ENCODE results near the gene LHX1. TPM values are rescaled to one million over a fixed set of nuclear protein-coding genes. Genes with fewer than 3 reads are reported as not detected.

LHX1 gene
- total and polyA plus RNA-seq, 2 of the 8 experiments (the other 6 are each of a cell fraction or from before 2014, with no cell fraction given), result 0.26 to 0.93 TPM

DNA sequence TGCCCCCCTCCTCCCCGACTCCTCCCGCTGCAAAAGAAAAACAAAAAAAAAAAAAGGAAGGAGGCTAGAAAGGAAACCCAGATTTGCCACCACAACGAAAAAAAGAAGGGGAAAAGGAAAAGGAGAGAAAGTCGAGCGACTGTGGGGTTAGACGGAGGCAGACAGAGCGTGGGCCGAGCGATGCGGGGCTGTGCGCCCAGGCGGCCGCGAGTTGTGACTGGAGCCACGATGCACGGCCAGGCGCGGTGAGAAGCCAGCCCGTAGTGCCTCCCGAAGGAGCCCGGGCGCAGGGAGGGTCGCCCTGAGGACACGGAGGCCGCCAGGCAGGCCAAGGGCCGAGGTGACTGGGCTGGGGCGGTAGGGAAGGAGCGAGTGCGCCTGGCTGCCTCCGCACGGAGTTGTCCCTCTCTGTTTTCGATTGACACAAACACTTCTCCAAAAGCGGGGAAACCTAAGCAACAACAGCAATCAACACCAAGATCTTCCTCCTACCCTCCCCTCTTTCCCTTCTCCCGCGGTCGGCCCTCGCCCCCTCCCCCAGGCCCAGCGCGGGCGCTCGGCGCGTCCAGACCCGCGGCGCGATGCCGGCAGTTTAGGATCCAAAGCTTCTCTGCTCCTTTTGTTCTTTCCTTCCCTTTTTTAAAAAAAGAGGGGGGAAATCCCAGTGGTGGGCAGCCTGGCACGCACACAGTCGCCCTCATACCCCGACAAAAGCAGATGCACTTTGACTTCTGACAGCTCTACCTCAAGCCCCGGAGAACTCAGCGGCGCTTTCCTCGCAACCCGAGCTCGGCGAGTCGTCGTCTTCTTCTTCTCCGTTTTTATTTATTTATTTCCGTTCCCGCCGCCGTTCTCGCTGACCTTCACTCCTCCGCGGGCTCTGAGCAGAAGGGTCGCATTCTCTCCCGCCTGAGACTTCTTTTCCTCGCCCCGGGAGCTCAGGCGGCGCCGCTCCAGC lies at the start of gene LHX1 (continued):
- TF ChIP-seq, protein P1, sequence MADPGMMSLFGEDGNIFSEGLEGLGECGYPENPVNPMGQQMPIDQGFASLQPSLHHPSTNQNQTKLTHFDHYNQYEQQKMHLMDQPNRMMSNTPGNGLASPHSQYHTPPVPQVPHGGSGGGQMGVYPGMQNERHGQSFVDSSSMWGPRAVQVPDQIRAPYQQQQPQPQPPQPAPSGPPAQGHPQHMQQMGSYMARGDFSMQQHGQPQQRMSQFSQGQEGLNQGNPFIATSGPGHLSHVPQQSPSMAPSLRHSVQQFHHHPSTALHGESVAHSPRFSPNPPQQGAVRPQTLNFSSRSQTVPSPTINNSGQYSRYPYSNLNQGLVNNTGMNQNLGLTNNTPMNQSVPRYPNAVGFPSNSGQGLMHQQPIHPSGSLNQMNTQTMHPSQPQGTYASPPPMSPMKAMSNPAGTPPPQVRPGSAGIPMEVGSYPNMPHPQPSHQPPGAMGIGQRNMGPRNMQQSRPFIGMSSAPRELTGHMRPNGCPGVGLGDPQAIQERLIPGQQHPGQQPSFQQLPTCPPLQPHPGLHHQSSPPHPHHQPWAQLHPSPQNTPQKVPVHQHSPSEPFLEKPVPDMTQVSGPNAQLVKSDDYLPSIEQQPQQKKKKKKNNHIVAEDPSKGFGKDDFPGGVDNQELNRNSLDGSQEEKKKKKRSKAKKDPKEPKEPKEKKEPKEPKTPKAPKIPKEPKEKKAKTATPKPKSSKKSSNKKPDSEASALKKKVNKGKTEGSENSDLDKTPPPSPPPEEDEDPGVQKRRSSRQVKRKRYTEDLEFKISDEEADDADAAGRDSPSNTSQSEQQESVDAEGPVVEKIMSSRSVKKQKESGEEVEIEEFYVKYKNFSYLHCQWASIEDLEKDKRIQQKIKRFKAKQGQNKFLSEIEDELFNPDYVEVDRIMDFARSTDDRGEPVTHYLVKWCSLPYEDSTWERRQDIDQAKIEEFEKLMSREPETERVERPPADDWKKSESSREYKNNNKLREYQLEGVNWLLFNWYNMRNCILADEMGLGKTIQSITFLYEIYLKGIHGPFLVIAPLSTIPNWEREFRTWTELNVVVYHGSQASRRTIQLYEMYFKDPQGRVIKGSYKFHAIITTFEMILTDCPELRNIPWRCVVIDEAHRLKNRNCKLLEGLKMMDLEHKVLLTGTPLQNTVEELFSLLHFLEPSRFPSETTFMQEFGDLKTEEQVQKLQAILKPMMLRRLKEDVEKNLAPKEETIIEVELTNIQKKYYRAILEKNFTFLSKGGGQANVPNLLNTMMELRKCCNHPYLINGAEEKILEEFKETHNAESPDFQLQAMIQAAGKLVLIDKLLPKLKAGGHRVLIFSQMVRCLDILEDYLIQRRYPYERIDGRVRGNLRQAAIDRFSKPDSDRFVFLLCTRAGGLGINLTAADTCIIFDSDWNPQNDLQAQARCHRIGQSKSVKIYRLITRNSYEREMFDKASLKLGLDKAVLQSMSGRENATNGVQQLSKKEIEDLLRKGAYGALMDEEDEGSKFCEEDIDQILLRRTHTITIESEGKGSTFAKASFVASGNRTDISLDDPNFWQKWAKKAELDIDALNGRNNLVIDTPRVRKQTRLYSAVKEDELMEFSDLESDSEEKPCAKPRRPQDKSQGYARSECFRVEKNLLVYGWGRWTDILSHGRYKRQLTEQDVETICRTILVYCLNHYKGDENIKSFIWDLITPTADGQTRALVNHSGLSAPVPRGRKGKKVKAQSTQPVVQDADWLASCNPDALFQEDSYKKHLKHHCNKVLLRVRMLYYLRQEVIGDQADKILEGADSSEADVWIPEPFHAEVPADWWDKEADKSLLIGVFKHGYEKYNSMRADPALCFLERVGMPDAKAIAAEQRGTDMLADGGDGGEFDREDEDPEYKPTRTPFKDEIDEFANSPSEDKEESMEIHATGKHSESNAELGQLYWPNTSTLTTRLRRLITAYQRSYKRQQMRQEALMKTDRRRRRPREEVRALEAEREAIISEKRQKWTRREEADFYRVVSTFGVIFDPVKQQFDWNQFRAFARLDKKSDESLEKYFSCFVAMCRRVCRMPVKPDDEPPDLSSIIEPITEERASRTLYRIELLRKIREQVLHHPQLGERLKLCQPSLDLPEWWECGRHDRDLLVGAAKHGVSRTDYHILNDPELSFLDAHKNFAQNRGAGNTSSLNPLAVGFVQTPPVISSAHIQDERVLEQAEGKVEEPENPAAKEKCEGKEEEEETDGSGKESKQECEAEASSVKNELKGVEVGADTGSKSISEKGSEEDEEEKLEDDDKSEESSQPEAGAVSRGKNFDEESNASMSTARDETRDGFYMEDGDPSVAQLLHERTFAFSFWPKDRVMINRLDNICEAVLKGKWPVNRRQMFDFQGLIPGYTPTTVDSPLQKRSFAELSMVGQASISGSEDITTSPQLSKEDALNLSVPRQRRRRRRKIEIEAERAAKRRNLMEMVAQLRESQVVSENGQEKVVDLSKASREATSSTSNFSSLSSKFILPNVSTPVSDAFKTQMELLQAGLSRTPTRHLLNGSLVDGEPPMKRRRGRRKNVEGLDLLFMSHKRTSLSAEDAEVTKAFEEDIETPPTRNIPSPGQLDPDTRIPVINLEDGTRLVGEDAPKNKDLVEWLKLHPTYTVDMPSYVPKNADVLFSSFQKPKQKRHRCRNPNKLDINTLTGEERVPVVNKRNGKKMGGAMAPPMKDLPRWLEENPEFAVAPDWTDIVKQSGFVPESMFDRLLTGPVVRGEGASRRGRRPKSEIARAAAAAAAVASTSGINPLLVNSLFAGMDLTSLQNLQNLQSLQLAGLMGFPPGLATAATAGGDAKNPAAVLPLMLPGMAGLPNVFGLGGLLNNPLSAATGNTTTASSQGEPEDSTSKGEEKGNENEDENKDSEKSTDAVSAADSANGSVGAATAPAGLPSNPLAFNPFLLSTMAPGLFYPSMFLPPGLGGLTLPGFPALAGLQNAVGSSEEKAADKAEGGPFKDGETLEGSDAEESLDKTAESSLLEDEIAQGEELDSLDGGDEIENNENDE (IDR thresholded peaks at IDR 0.05; ENCODE audit: insufficient replicate concordance, low read length), result no peak
- TF ChIP-seq CBX5 (IDR thresholded peaks at IDR 0.05; ENCODE audit: low read depth, low read length), result no peak
- TF ChIP-seq CBX8 (IDR thresholded peaks at IDR 0.05; ENCODE audit: borderline replicate concordance, low read depth, low read length), result no peak
- TF ChIP-seq, protein P2, sequence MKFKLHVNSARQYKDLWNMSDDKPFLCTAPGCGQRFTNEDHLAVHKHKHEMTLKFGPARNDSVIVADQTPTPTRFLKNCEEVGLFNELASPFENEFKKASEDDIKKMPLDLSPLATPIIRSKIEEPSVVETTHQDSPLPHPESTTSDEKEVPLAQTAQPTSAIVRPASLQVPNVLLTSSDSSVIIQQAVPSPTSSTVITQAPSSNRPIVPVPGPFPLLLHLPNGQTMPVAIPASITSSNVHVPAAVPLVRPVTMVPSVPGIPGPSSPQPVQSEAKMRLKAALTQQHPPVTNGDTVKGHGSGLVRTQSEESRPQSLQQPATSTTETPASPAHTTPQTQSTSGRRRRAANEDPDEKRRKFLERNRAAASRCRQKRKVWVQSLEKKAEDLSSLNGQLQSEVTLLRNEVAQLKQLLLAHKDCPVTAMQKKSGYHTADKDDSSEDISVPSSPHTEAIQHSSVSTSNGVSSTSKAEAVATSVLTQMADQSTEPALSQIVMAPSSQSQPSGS (IDR thresholded peaks at IDR 0.05; ENCODE audit: low read length), result no peak
- peak; percentile 76 for TF ChIP-seq EZH2 (IDR thresholded peaks at IDR 0.05; ENCODE audit: low read depth, low read length, severe bottlenecking)
- TF ChIP-seq POLR2AphosphoS5 (IDR thresholded peaks at IDR 0.05; ENCODE audit: low read depth, low read length), result no peak
- TF ChIP-seq CHD2 (IDR thresholded peaks at IDR 0.05; ENCODE audit: low read length), result no peak
- TF ChIP-seq SRF (IDR thresholded peaks at IDR 0.05; ENCODE audit: low read depth, low read length), result no peak

Data from H1 (cell line).